ENCODE measurements around the gene ROPN1. TPM values are rescaled to one million over a fixed set of nuclear protein-coding genes. Genes with fewer than 3 reads are reported as not detected.

The ROPN1 gene
- total and polyA plus RNA-seq, 2 of the 13 experiments (the other 11 are each of a cell fraction or from before 2014, with no cell fraction given): not detected

DNA sequence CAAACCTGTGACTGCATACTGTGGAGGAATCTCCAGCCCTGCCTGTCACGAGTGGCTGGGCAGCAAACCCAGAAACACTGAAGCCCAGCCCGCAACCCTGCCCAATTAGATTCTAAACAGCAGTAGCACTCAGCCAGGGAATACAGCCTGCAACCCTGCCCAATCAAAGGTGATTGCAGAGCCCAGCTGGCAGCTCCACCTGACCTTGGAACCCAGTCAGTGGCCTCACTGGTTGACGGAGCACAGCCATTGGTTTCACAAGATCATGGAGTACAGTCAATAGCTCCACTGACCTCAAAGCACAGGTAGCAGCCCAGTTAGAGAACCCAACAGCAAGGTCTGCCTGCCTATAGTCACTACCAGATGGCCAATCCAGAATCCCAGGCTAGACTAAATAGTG lies 72.6 kb downstream of the ROPN1 start:
- ATAC-seq (no peak), FAIRE-seq (no peak), DNase-seq (ENCODE audit: low spot score) (no peak)
- Histone ChIP-seq H3K9me3 (ENCODE audit: low read length) (peaks cover 14% of the 10 kb centered on the region; the same call in 1 of the 2 replicates), H4K20me1 (ENCODE audit: insufficient read depth, low read length) (no peaks in the 10 kb centered on the region), H3K4me2 (ENCODE audit: low read depth, low read length) (no peak overlapping the region), H3K9ac (ENCODE audit: insufficient read depth, low read depth, low read length) (no peak overlapping the region), H3K79me2 (ENCODE audit: insufficient read depth, low read length) (no peaks in the 10 kb centered on the region), H3K27ac (ENCODE audit: extremely low read length, insufficient read depth, low read length) (no peak overlapping the region), H3K4me3 (replicated peaks in 1 of 3; ENCODE audit: insufficient read depth in 1 of 3, low read depth in 2 of 3, low read length in 3 of 3) (no peak overlapping the region), H3K36me3 (replicated peaks in 1 of 2; ENCODE audit: control insufficient read depth in 1 of 2, insufficient read depth in 2 of 2, low read length in 2 of 2) (peaks cover 2 to 21% of the 10 kb centered on the region in 2 experiments; a peak in 2 of 5 replicates), H2AFZ (ENCODE audit: low read length) (no peak overlapping the region), H3K27me3 (ENCODE audit: control insufficient read depth in 1 of 2, insufficient read depth in 2 of 2, low read length in 2 of 2) (no peaks in the 10 kb centered on the region), H3K4me1 (ENCODE audit: insufficient read depth, low read length) (no peaks in the 10 kb centered on the region)
- 100% methylated on average over 1 of the region's 3 CpGs for WGBS (ENCODE audit: low lambda C conversion rate)
- in situ Hi-C loops (cut with HindIII; ENCODE audit: extremely low pct_ligation_motif_present, low pct_unique_long_range_greater_than_20kb): no loop called here
- CTCF ChIA-PET (ENCODE audit: low intra/inter-chr PET ratio, low total read pairs): no interaction called here
- no TSS peak for BruUV-seq (replicated peaks)
- TF ChIP-seq, protein P1, sequence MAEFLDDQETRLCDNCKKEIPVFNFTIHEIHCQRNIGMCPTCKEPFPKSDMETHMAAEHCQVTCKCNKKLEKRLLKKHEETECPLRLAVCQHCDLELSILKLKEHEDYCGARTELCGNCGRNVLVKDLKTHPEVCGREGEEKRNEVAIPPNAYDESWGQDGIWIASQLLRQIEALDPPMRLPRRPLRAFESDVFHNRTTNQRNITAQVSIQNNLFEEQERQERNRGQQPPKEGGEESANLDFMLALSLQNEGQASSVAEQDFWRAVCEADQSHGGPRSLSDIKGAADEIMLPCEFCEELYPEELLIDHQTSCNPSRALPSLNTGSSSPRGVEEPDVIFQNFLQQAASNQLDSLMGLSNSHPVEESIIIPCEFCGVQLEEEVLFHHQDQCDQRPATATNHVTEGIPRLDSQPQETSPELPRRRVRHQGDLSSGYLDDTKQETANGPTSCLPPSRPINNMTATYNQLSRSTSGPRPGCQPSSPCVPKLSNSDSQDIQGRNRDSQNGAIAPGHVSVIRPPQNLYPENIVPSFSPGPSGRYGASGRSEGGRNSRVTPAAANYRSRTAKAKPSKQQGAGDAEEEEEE (CRISPR knock-in tag; IDR thresholded peaks at IDR 0.05; ENCODE audit: borderline replicate concordance): no peak
- no peak for TF ChIP-seq ZBTB34 (CRISPR knock-in tag; IDR thresholded peaks at IDR 0.05)
- no peak for TF ChIP-seq FOSL2 (CRISPR knock-in tag; IDR thresholded peaks at IDR 0.05)
- no peak for TF ChIP-seq NFIC (IDR thresholded peaks at IDR 0.05; ENCODE audit: low read length)
- no peak for TF ChIP-seq RNF219 (CRISPR knock-in tag; IDR thresholded peaks at IDR 0.05)
- no peak for TF ChIP-seq MLLT10 (CRISPR knock-in tag; IDR thresholded peaks at IDR 0.05)
- TF ChIP-seq, protein P2, sequence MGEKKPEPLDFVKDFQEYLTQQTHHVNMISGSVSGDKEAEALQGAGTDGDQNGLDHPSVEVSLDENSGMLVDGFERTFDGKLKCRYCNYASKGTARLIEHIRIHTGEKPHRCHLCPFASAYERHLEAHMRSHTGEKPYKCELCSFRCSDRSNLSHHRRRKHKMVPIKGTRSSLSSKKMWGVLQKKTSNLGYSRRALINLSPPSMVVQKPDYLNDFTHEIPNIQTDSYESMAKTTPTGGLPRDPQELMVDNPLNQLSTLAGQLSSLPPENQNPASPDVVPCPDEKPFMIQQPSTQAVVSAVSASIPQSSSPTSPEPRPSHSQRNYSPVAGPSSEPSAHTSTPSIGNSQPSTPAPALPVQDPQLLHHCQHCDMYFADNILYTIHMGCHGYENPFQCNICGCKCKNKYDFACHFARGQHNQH (CRISPR knock-in tag; IDR thresholded peaks at IDR 0.05): no peak
- no peak for TF ChIP-seq SIN3B (IDR thresholded peaks at IDR 0.05; ENCODE audit: low read length)
- TF ChIP-seq ZNF205 (CRISPR knock-in tag; IDR thresholded peaks at IDR 0.05): no peak
- TF ChIP-seq MXD1 (CRISPR knock-in tag; IDR thresholded peaks at IDR 0.05): no peak
- no peak for TF ChIP-seq ZMYM2 (CRISPR knock-in tag; IDR thresholded peaks at IDR 0.05)
- TF ChIP-seq ZNF598 (CRISPR knock-in tag; IDR thresholded peaks at IDR 0.05; ENCODE audit: borderline replicate concordance): no peak
- TF ChIP-seq ATF7-NPFF (CRISPR knock-in tag; IDR thresholded peaks at IDR 0.05; ENCODE audit: low read depth): no peak
- no peak for TF ChIP-seq ZBTB21 (CRISPR knock-in tag; IDR thresholded peaks at IDR 0.05)
- no peak for TF ChIP-seq NRL (CRISPR knock-in tag; IDR thresholded peaks at IDR 0.05; ENCODE audit: borderline replicate concordance)
- TF ChIP-seq EHMT2 (IDR thresholded peaks at IDR 0.05; ENCODE audit: borderline replicate concordance, low read depth, low read length): no peak
- intact Hi-C loops (cut with micrococcal nuclease; ENCODE audit: unreplicated experiment): no loop called here
- POLR2A ChIA-PET: no interaction called here

Data from HepG2 (cell line).